ENCODE results near the gene UTP25.

GRCh38 chr1:209900734-209901133 lies 73.0 kb downstream of the UTP25 start:
- no peak for TF ChIP-seq EZH2 (IDR thresholded peaks at IDR 0.05; ENCODE audit: low read depth, unreplicated experiment)
- TF ChIP-seq CTCF (conservative IDR thresholded peaks at IDR 0.05; ENCODE audit: low read depth in 2 of 2): no peak
- no peak for TF ChIP-seq ZNF114 (CRISPR knock-in tag; IDR thresholded peaks at IDR 0.05)
- TF ChIP-seq CREB1 (CRISPR knock-in tag; IDR thresholded peaks at IDR 0.05; ENCODE audit: low read depth): no peak
